Right renal pelvis (tissue), 4 donors: ENCODE results near the gene GNA12. TPM values are rescaled to one million over a fixed set of nuclear protein-coding genes. Genes with fewer than 3 reads are reported as not detected.
"Not testable (repeated sequence)": the region's sequence is repeated elsewhere in the genome, so short reads cannot be mapped to it uniquely, and the experiment has no call there.

Experiments used
- DNase-seq, 4 donors: peaks; one replicate each; pipeline ENCODE4 v3.0.0-alpha.2; 2013; ENCODE audit warnings: low read depth in 4 of 4, low spot score in 3 of 4, missing footprints in 1 of 4
- polyA plus RNA-seq, 4 donors: library from polyadenylated mRNA; unstranded; fragments of 120-200 nt; gene quantifications; one replicate each; pipeline ENCODE4 v1.2.1, GENCODE V29; 2013; ENCODE audit not compliant: insufficient read length in 4 of 4

The GNA12 gene
- polyA plus RNA-seq, 4 donors: 40.3 to 44.2 (median 42.4) TPM

GRCh38 chr7:2864999-2865670 lies 21.0 kb upstream of the GNA12 start:
- DNase-seq: no peak

- DNase-seq: no peak
These were observed 20.3 kb upstream of the GNA12 start for GRCh38 chr7:2864204-2864985.

- DNase-seq: no peak
These were observed 19.5 kb upstream of the GNA12 start for GRCh38 chr7:2863461-2864066.

- no peak for DNase-seq
These were observed 18.8 kb upstream of the GNA12 start for GRCh38 chr7:2862831-2863361.

GRCh38 chr7:2861509-2861908 lies 17.4 kb upstream of the GNA12 start:
- no peak for DNase-seq

GRCh38 chr7:2860627-2861133 lies 16.6 kb upstream of the GNA12 start:
- no peak for DNase-seq

GRCh38 chr7:2859952-2860351 lies 15.8 kb upstream of the GNA12 start:
- no peak for DNase-seq

- DNase-seq: no peak
These were observed 14.5 kb upstream of the GNA12 start for GRCh38 chr7:2858621-2859020.

- no peak for DNase-seq
These were observed 12.5 kb upstream of the GNA12 start for GRCh38 chr7:2856388-2857169.

- no peak for DNase-seq
These were observed 11.3 kb upstream of the GNA12 start for GRCh38 chr7:2855386-2855785.

- DNase-seq: not testable (repeated sequence)
These were observed 9.4 kb upstream of the GNA12 start for GRCh38 chr7:2853552-2853951.

GRCh38 chr7:2853147-2853546 lies 9.0 kb upstream of the GNA12 start:
- DNase-seq: no peak

GRCh38 chr7:2851497-2851896 lies 7.4 kb upstream of the GNA12 start:
- DNase-seq: no peak

- DNase-seq: no peak
These were observed 6.0 kb upstream of the GNA12 start for GRCh38 chr7:2849941-2850766.

GRCh38 chr7:2845034-2845592 lies 1.0 kb upstream of the GNA12 start:
- no peak for DNase-seq

GRCh38 chr7:2843711-2844152 lies 376 bp downstream of the GNA12 start:
- DNase-seq: no peak

- DNase-seq: no peak
These were observed 870 bp downstream of the GNA12 start for GRCh38 chr7:2843191-2843685.

- DNase-seq: no peak
These were observed 2.2 kb downstream of the GNA12 start for GRCh38 chr7:2841907-2842306.

- DNase-seq: no peak
These were observed 3.6 kb downstream of the GNA12 start for GRCh38 chr7:2840458-2840857.
